ENCODE measurements around the gene RHBDD2. TPM values are rescaled to one million over a fixed set of nuclear protein-coding genes. Genes with fewer than 3 reads are reported as not detected.
"Not testable (repeated sequence)": the region's sequence is repeated elsewhere in the genome, so short reads cannot be mapped to it uniquely, and the experiment has no call there.

RHBDD2 gene
- total RNA-seq, 3 donors from 2014 or later: 43.9 to 50.5 (median 47.3) TPM

DNA sequence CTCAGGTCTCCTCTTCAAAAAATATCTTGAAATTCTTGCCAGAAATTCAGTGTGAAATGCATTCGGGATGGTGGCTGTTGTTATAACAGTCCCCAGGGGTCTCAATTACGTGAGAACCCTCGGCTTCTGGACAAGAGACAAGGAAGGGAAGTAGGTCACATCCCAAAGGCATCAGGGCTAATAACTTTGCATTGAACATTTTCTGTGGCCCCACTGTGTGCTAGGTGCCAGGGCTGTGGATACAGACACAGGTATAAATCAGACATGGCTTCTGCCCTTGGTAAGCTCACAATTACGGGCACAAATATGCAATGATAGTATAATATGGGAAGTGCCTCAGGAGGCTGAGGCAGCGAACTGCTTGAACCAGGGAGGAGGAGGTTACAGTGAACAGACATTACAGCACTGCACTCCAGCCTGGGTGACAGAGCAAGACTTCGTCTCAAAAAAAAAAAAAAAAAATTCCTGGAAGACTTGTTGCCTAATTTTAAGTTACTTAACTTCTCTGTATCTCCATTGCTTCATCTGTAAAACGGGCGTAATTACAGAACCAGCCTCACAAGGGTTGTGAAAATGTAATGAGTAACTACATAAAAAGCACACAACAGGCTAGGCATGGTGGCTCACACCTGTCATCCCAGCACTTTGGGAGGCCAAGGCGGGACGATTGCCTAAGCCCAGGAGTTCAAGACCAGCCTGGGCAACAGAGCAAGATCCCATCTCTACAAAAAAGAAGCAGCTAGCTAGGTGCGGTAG lies 2.5 kb upstream of the RHBDD2 start:
- TF ChIP-seq, protein P1, sequence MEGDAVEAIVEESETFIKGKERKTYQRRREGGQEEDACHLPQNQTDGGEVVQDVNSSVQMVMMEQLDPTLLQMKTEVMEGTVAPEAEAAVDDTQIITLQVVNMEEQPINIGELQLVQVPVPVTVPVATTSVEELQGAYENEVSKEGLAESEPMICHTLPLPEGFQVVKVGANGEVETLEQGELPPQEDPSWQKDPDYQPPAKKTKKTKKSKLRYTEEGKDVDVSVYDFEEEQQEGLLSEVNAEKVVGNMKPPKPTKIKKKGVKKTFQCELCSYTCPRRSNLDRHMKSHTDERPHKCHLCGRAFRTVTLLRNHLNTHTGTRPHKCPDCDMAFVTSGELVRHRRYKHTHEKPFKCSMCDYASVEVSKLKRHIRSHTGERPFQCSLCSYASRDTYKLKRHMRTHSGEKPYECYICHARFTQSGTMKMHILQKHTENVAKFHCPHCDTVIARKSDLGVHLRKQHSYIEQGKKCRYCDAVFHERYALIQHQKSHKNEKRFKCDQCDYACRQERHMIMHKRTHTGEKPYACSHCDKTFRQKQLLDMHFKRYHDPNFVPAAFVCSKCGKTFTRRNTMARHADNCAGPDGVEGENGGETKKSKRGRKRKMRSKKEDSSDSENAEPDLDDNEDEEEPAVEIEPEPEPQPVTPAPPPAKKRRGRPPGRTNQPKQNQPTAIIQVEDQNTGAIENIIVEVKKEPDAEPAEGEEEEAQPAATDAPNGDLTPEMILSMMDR (IDR thresholded peaks at IDR 0.05): no peak
- no peak for DNase-seq
- peaks cover 14% of the 10 kb centered on the region for H3K4me1 ChIP-seq (ENCODE audit: low read depth)
- intact Hi-C loops (cut with DNase I, micrococcal nuclease): no loop called here
- no peak for ATAC-seq
- no peaks in the 10 kb centered on the region for H3K9me3 ChIP-seq
- H3K4me3 ChIP-seq: no peak overlapping the region
- H3K36me3 ChIP-seq (ENCODE audit: low read depth): peaks cover 3% of the 10 kb centered on the region

DNA sequence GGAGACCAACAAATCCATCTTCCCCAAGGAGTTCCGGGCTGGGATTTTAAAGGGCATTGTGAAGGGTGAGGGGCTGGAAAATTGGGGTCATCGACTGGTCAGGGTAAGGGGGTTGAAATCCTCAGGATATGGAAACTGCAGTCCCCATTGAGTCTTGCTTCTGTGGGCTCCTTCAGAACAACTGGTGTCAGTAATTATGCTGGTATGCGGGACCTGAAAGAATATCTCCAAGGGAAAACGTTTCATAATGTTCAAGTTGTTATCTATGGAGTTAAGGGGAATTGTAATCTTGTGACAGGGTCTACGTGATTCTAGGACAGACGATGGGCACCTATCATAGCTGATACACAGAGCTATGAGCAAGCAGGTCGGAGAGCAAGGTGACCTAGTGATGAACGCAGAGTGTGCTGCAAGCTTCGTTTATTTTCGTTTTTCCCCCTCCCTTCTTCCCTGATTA lies 494 bp upstream of the RHBDD2 start:
- ATAC-seq: no peak
- H3K4me1 ChIP-seq (ENCODE audit: low read depth): peaks cover 14% of the 10 kb centered on the region
- DNase-seq: no peak
- intact Hi-C loops (cut with DNase I, micrococcal nuclease): no loop called here
- no peak overlapping the region for H3K4me3 ChIP-seq
- TF ChIP-seq, protein P1 (IDR thresholded peaks at IDR 0.05): no peak
- peaks cover 3% of the 10 kb centered on the region for H3K36me3 ChIP-seq (ENCODE audit: low read depth)
- no peaks in the 10 kb centered on the region for H3K9me3 ChIP-seq

DNA sequence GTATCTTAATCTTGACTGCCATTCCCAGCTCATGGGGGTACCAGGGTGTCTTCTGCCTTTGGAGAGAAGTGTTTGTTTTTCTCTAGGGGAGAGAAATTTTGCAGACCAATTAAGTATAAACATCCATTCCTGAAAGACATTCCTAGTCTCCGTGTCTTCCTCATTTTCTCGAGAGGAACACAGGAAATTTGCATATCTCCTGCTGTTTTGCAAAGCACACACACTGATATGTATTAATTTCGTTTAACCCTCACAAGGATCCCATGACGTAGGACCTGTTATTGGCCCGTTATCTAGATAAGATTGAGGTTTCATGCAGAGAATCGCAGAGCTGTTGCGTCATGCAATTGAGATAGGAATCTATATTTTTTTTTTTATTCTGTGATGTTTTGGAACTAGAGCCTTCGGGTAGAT lies 944 bp downstream of the RHBDD2 start:
- Histone ChIP-seq H3K9me3 (no peaks in the 10 kb centered on the region), H3K36me3 (ENCODE audit: low read depth) (peaks cover 3% of the 10 kb centered on the region), H3K4me1 (ENCODE audit: low read depth) (peaks cover 26% of the 10 kb centered on the region), H3K4me3 (peak overlapping the region; percentile 73)
- intact Hi-C loops (cut with DNase I, micrococcal nuclease): no loop called here
- ATAC-seq (no peak), DNase-seq (no peak)
- TF ChIP-seq, protein P1 (IDR thresholded peaks at IDR 0.05): no peak

DNA sequence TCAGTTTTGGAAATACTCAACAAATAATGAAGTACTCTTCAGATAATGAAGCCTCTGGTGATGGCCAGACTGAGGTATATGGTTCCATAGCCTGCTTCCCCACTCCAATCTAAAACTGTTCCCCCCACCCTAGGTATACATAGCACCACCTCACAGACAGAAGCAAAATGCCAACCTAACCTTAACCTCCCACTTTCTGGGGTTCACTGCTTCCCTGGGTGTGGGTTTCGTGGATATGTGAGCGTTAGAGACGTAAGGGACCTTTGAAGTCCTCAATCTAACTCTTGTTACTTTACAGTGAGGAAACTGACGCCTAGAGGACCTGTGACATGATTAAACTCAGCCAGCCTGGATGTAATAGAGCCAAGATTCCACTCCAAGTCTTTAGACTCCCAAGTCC lies 1.4 kb downstream of the RHBDD2 start:
- Histone ChIP-seq H3K9me3 (no peaks in the 10 kb centered on the region), H3K4me3 (no peak overlapping the region), H3K36me3 (ENCODE audit: low read depth) (peaks cover 3% of the 10 kb centered on the region), H3K4me1 (ENCODE audit: low read depth) (peaks cover 26% of the 10 kb centered on the region)
- intact Hi-C loops (cut with DNase I, micrococcal nuclease): no loop called here
- no peak for ATAC-seq
- TF ChIP-seq, protein P1 (IDR thresholded peaks at IDR 0.05): no peak
- DNase-seq: no peak

DNA sequence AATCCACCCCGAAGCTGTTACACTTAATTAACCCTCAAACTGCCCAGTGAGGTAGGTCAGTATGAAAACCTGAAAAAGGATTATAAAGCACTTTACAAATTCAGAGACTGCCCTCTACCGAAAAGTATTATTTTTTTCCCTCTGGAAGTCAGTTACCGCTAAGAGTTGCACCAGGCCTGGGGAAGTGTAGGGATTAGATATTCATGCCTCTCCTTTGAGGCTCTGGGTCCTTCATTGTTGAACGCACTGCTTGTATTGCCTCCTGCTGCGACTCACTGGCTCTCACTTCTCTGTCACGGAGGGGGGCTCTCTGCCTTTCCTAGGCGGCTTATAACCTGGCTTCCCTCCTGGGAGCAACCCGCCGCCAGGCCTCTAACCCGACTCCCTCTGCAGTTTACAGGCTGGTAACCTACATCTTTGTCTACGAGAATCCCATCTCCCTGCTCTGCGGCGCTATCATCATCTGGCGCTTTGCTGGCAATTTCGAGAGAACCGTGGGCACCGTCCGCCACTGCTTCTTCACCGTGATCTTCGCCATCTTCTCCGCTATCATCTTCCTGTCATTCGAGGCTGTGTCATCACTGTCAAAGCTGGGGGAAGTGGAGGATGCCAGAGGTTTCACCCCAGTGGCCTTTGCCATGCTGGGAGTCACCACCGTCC lies 2.7 kb downstream of the RHBDD2 start:
- peaks cover 26% of the 10 kb centered on the region for H3K4me1 ChIP-seq (ENCODE audit: low read depth)
- ATAC-seq (no peak), DNase-seq (no peak)
- H3K36me3 ChIP-seq (ENCODE audit: low read depth): peaks cover 3% of the 10 kb centered on the region
- no peak overlapping the region for H3K4me3 ChIP-seq
- intact Hi-C loops (cut with DNase I, micrococcal nuclease): no loop called here
- no peaks in the 10 kb centered on the region for H3K9me3 ChIP-seq
- TF ChIP-seq, protein P1 (IDR thresholded peaks at IDR 0.05): no peak

DNA sequence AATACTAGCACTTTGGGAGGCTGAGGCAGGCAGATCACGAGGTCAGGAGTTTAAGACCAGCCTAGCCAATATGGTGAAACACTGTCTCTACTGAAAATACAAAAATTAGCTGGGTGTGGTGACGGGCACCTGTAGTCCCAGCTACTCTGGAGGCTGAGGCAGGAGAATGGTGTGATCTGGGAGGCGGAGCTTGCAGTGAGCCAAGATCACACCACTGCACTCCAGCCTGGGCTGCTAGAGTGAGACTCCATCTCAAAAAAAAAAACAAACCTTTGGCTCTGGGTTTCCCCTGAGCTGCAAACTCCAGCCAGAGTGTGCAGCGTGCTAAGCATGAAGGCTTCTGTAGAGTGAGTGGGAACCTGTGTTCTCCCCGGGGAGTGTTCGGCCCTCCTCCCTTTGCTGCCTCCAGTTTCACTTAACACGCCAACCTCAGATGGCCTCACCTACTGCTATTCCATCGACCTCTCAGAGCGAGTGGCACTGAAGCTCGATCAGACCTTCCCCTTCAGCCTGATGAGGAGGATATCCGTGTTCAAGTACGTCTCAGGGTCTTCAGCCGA lies 4.5 kb downstream of the RHBDD2 start:
- intact Hi-C loops (cut with DNase I, micrococcal nuclease); H3K9me3 ChIP-seq; DNase-seq; H3K4me3 ChIP-seq; ATAC-seq; H3K36me3 ChIP-seq (ENCODE audit: low read depth): not testable (repeated sequence)
- H3K4me1 ChIP-seq (ENCODE audit: low read depth): peaks cover 26% of the 10 kb centered on the region

Measured in mucosa of descending colon (tissue), 3 donors.